Measurements from ENCODE around the gene TAF11. TPM values are rescaled to one million over a fixed set of nuclear protein-coding genes. Genes with fewer than 3 reads are reported as not detected.

The TAF11 gene
- total and polyA plus RNA-seq, 2 of the 8 experiments (the other 6 are each of a cell fraction or from before 2014, with no cell fraction given): 38.2 to 48.6 TPM

GRCh38 chr6:34914358-34914757 lies 26.5 kb upstream of the TAF11 start (continued):
- TF ChIP-seq CHD7 (IDR thresholded peaks at IDR 0.05; ENCODE audit: insufficient replicate concordance, low read length) (no peak), SIRT6 (IDR thresholded peaks at IDR 0.05; ENCODE audit: low read length) (no peak), GABPA (IDR thresholded peaks at IDR 0.05; ENCODE audit: borderline replicate concordance, insufficient read depth, low read length) (no peak), MAFK (IDR thresholded peaks at IDR 0.05; ENCODE audit: low read depth, low read length) (no peak), RBBP5 (IDR thresholded peaks at IDR 0.05; ENCODE audit: borderline replicate concordance, low read depth, low read length) (no peak), TEAD4 (IDR thresholded peaks at IDR 0.05; ENCODE audit: low read depth, low read length) (no peak), SRF (IDR thresholded peaks at IDR 0.05; ENCODE audit: low read depth, low read length) (no peak), ATF3 (IDR thresholded peaks at IDR 0.05; ENCODE audit: insufficient read depth, low read depth, low read length) (no peak), CTCF (IDR thresholded peaks at IDR 0.05; ENCODE audit: control extremely low read depth in 1 of 3, insufficient read depth in 1 of 3, low read depth in 1 of 3, low read length in 3 of 3) (no peak)
